HG02571 (cell line): ENCODE results near the gene PLXDC2.
"Not testable (repeated sequence)": the region's sequence is repeated elsewhere in the genome, so short reads cannot be mapped to it uniquely, and the experiment has no call there.

Source experiments
- ATAC-seq: cut with Tn5 transposase; IDR thresholded peaks from one replicate; pipeline ENCODE4 v1.9.1; 2021; ENCODE audit warnings: mild to moderate bottlenecking, moderate library complexity; ENCODE audit not compliant: unreplicated experiment

The PLXDC2 gene

GRCh38 chr10:19816411-19817230 is at the start of gene PLXDC2:
PLXDC2 (plus strand) TSS chr10:19816432.
- no peak for ATAC-seq

GRCh38 chr10:19767876-19768275 is 48.4 kb upstream of the PLXDC2 start:
- no peak for ATAC-seq

DNA sequence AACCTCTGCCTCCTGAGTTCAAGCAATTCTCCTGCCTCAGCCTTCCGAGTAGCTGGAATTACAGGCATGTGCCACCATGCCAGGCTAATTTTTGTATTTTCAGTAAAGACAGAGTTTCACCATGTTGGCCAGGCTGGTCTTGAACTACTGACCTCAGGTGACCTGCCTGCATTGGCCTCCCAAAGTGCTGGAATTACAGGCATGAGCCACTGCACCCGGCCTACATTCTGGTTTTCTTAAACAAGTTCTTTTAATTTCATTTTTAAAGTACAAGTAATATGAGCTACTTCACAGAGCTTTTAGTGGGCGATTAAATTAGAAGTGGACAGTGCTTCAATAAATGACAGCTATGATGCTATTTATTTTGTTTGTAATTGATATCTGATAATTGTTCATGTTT is 46.4 kb upstream of the PLXDC2 start:
- ATAC-seq = not testable (repeated sequence)

- no peak for ATAC-seq
Measured at GRCh38 chr10:19772972-19773371, 43.3 kb upstream of the PLXDC2 start.

DNA sequence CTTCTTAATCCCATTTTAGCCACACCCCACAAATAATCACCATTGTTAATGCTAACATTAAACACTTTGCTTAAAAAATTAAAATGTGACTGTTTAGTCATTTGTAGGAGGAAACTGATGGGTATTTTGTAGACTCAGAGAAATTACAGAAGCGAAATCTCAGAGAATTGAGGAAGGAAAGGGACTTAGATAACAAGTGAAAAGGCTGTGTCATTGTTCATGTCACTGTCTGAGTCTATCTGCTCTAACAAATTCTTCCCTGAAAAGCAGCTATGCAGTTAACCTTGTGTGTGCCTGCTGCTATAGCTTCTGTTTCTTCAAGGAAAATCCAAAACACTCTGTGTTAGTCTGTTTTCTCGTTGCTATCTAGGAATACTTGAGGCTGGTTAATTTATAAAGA is 40.9 kb upstream of the PLXDC2 start:
- ATAC-seq = no peak

GRCh38 chr10:19777806-19778205 is 38.4 kb upstream of the PLXDC2 start:
- ATAC-seq = no peak

DNA sequence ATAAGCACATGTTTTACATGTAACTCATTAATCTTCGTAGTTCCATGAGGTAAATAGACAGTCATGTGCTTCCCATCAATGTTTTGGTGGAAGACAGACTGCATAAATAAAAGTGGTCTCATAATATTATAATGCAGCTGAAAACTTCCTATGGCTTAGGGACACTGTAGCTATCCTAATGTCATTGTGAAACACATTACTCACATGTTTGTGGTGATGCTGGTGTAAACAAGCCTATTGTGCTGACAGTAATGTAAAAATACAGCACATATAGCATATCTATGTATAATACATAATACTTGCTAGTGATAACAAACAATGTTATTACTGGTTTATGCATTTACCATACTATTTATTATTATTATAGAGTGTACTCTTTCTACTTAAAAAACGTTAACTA is 37.2 kb upstream of the PLXDC2 start:
- no peak for ATAC-seq

DNA sequence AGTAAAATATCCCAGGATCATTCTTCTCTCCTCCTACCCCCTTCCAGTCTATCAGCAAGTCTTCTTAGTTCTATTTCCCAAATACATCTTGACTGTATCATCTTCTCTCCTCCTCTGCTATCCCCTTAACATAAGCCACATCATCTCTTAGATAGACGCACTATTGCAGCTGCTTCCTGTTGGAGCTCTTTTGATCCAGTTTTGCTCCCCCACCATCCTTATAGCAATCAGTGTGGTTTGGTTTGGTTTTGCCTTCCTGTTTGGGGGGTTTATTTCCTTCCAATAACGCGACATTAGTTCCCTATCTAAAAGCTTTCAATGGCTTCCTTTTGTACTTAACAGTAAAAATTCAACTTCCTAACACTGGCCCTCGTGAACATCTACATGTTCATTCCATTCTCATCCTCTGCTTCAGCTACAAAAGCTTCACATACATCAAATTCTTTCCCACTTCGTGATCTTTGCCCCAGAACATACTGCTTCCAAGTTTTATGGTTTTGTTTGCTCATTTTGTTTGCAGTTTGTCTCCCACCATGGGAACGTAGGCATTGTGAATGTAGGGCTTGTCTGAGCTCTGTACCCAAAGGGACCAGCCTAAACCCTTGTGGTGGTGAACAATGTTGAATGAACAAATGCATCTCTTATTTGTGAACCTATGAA is 33.7 kb upstream of the PLXDC2 start:
- ATAC-seq = no peak

DNA sequence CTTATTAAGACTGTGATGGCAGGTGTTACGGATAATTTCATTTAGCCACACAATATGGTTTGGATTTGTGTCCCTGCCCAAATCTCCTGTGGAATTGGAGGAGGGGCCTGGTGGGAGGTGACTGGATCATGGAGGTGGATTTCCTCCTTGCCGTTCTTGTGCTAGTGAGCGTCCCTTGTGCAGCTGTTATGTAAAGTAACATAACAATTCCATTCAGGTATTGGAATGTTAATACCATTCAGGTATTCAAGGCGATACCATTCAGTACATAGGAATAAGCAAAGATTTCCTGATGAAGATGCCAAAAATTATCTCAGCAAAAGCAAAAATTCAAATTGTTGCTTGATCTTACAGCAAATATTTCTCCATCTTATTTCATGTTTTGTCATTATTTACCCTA is 32.5 kb upstream of the PLXDC2 start:
- ATAC-seq = no peak

DNA sequence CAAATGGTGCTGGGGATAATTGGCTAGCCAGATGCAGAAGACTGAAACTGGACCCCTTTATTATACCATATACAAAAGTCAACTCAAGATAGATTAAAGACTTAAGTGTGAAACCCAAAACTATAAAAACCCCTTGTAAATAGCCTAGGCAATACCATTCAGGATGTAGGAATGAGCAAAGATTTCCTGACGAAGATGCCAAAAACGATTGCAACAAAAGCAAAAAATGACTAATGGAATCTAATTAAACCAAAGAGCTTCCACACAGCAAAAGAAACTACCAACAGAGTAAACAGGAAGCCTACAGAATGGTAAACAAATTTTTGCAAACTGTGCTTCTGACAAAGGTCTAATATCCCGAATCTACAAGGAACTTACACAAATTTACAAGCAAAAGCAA is 30.9 kb upstream of the PLXDC2 start:
- ATAC-seq = no peak

- ATAC-seq = peak; percentile 59
Measured at GRCh38 chr10:19788075-19788686, 28.1 kb upstream of the PLXDC2 start.

DNA sequence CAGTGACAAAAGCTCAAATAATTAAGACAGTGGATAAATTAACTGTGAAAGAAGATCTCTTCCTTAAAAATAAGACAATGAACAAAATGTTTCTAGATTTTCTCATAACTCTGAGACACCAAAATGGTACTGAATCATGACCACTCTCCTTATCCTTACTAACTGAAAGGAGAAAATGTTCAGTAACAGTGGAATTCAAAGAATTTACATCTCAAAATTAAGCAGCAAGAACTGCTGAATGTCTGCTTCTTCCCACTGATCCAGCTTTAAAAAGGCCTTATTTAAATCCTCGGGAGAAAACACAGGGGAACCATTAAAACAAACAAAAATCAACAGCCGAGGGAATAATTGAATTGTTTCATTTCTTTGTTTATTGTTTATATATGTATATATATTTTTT is 27.3 kb upstream of the PLXDC2 start:
- no peak for ATAC-seq

DNA sequence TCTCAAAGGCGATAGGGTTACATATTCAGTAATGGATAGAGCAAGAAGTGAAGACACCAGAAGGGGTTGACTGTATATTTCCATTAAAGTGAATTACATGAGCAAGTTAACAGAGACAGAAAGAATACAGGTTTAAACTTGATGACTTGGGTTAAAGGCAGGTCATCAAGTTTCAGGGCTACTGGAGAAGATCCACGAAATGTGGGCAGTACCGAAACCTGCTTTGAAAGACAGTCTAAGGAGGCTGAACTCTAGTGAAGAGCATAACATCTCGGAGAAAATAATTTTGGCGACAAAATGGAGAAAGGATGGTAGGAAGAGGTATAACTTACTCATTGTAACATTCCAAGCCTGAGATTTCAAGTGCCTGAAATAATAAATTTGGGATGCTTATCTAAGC is 26.6 kb upstream of the PLXDC2 start:
- ATAC-seq = no peak

GRCh38 chr10:19791032-19791431 is 25.2 kb upstream of the PLXDC2 start:
- no peak for ATAC-seq

GRCh38 chr10:19795684-19796083 is 20.5 kb upstream of the PLXDC2 start:
- ATAC-seq = no peak

DNA sequence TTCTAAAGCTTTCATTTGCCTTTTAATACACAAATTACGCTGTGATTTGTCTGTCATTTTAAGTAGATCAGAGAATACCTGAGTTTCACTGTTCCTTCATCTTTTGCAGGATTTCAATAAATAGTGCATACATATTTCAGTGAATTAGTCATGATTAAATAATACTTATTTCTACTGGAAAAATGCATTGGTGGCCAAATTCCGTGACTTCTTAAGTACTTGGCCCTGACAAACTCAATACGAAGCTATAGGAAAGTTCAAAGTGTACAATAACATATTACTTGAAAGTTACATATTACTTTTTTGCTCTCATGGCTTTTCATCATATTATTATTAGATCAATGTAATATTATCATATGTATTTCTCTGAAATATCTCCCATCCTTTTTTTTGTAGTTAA is 16.1 kb upstream of the PLXDC2 start:
- ATAC-seq = no peak

DNA sequence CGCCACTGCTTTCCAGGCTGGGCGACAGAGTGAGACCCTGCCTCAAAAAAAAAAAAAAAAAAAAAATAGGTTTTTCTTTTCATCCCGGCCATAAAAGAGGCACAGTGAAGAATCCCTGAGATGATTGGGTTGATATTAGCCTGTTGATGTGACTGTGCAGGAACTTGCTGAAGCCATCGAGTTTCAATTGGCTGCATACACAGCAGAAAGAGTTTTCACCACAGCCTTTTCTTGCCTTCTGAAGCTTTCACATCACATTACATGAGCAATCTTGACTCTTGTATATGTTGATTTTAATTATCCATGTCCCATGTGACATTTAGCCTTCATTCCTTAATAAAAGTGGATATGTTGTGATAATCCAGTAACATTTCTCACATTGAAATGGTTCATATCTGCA is 14.9 kb upstream of the PLXDC2 start:
- ATAC-seq = no peak

DNA sequence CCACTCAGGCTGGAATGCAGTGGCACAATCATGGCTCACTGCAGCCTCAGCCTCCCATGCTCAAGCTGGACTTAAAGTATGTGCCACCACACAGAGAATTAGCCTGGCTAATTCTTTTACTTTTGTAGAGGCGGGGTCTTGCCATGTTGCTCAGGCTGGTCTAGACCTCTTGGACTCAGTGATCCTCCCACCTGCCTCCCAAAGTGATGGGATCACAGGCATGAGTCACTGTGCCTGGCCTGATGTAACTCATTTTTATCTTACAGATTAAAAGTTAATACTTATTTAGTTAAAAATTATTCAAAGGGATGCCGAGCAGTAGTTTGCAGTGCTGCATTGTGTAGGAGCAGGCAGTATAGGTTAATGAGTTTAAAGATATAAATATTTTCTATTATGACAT is 12.6 kb upstream of the PLXDC2 start:
- ATAC-seq = no peak

DNA sequence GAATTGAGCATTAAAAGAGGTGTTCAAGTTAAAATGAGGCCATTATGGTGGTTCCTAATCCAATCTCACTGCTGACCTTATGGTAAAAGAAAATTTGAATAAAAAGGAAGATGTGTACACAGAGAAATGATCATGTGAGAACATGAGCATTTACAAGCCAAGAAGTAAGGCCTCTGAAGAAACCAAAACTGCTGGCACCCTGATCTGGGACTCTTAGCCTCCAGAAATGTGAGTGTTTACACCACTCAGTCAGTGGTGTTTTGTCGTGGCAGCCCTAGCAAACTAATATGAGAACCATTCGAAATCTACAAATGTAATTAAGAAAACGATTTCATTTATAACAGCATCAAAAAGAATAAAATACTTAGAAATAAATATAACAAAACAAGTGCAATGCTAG is 6.8 kb upstream of the PLXDC2 start:
- ATAC-seq = no peak

GRCh38 chr10:19811540-19811939 is 4.7 kb upstream of the PLXDC2 start:
- ATAC-seq = no peak

- no peak for ATAC-seq
Measured at GRCh38 chr10:19812976-19813375, 3.3 kb upstream of the PLXDC2 start.
